HL-60/S4 (cell line): ENCODE results near the gene ABCG2.

Experiments used
- in situ Hi-C: fragments of 300-500 bp; cut with MboI; formaldehyde crosslinking; loops from 2 replicates; pipeline ENCODE4 v1.14.3; 2022; ENCODE audit warnings: low sequenced_read_pairs

The ABCG2 gene

DNA sequence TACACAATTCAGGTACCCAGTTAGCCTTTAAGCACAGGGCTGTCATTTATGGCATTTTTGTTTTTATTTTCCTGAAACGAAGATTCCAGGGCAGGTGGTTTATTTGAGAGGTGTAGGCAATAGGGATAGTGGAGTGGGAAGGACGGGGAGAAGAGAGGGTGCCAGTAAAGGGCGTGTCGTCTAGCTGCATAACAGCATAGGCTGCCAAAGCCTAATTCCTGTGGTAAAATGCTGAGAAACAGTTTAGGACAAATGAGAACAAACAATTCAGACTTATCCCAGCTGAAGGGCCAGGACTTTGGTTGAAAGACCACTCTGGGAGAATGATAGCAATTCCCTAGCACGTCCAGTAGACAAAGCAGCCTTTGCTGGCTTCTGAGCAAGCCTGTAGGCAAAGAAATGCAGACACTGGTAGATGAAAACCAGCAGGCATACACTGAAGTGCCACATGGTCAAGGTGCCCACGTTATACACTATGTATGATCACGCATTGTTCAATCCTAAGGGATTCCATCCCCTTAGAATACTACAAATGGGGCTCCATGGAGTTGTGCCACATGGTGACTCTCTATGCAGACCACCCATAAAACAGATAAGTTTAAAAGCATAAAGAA, 80.4 kb downstream of the ABCG2 start:
- in situ Hi-C loops, result no loop called here

DNA sequence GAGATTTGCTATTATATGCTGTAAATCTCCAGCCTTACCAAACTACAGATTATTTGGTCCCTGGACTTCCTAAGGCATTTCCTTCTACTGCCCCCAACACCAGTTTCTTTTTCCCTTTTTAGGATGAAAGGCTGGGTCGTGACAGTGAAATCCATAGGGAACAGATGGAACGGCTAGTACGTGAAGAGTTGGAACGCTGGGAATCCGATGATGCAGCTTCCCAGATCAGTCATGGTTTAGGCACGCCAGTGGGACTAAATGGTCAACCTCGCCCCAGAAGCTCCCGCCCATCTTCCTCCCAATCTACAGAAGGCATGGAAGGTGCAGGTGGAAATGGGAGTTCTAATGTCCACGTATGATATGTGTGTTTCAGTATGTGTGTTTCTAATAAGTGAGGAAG, 83.1 kb downstream of the ABCG2 start:
- in situ Hi-C loops, result no loop called here

DNA sequence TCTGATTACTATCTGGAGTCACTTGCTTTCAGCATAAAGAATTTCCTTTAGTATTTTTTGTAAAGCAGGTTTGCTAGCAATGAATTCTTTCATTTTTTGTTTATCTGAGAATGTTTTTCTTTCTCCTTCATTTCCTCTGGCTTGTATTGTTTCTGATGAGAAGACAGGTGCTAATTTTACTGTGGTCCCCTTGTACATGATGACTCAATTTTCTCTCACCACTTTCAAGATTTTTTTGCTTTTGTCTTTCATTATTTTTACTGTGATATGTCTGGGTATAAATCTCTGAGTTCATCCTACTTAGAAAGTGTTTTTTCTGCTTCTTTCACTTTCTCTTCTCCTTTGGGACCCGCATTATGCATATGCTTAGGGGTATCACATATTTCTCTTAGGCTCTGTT, 88.4 kb downstream of the ABCG2 start:
- in situ Hi-C loops, result no loop called here

DNA sequence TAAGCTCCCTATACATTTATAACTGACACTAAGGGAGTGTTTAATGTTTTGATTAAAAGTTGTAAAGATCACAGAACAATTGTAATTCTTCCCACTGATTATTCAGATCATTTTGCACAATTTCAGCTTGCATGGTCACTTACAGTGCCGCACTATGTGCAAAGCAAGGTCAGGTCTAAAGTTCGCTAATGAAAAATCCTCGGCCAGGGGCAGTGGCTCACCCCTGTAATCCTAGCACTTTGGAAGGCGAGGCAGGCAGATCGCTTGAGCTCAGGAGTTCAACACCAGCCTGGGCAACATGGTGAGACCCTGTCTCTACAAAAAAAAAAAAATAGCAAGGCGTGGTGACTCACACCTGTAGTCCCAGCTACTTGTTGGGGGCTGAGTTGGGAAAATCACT, 94.0 kb downstream of the ABCG2 start:
- in situ Hi-C loops, result no loop called here

DNA sequence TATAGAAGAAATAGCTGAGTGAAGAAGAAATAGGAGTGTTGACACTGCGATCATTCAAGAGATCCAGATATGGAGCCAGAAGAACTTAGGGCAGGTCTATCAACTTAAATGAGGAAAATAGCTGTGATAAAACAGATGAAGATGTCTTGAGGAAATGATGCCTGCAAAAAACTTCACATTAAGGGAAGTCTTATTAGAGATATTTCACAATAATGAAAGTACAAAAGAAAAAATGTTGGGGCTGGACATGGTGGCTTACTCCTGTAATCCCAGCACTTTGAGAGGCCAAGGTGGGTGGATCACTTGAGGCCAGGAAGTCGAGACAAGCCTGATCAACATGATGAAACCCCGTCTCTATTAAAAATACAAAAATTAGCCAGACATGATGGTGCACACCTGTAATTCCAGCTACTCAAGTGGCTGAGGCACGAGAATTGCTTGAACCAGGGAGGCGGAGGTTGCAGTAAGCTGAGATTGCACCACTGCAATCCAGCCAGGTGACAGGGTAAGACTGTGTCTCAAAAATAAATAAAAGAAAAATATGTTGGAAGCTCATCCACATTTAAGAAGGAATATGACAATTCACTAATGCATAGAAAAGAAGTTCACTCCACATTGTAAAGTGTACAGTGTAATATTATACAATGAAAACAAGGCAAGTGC, 94.7 kb downstream of the ABCG2 start:
- in situ Hi-C loops, result no loop called here

DNA sequence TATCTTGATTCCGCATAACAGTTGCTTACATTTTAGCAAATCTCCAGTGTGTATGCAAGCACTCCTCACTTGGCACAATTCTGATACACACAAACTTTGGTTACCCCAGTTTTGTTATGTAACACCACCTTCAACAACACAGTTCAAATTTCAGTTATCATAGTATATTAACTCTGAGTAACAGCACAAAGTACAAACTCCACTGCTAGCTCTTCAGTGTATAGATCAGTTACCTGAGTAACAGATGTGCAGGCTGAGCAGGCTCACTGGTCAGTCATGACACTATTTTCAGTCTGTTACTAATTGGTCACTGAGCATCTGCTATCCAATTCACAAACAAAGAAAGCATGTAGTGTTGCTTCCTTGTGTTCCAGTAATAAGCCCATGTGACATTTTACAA, 95.6 kb downstream of the ABCG2 start:
- in situ Hi-C loops, result no loop called here

DNA sequence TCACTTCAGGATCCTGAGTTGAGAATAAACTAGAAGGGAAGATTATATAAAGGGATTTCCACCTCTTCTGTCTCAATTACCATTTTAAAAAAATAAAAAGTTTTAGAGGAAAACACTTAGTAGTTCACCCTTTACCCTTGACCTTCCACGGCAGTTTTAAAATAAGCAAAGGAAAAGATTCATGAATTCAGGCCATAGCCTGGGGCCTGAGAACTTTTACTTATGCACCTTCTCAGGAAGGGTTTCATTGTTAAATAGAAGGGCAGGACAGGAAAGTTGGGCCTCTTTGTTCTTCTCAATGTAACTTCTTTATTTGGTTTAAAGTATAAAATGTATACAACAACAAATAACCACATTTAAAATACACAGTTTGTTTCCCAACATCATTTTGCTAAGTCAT, 96.1 kb downstream of the ABCG2 start:
- in situ Hi-C loops, result no loop called here

DNA sequence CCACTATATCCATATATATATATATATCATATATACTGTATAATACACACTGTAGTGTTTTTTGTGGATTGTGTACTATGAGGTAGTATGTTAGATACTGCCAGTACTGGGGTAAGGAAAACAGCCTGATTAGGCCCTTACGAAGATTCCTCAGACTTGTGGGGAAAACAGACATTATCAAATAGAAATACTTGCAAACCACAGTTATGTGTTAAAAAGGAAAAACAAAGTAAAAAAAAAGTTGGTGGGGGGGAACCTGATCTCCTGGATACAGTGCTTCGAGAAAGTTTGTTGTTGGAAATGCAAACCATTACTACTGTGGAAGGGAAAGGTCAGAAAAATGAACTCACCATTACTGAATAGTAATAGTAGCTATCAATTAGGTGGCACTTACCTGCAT, 98.0 kb downstream of the ABCG2 start:
- in situ Hi-C loops, result no loop called here

DNA sequence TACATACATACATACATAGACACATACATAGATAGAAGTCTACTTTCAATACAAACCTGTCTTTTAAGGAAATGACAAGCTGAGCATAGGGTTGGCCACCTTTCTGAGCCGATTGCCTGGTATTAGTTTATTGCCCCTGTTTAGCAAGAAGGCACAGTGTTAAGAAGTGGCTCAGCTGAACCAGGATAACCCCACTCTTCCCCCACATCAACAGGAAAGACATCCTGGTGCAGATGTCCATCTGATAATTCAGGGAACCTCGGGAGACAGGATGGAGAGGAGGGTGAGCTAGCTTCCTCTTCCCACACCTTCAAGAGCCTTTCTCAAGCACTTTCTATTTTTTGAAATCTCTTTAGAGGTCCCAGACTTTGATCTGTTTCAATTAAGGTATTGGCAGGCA, 98.7 kb downstream of the ABCG2 start:
- in situ Hi-C loops, result no loop called here

DNA sequence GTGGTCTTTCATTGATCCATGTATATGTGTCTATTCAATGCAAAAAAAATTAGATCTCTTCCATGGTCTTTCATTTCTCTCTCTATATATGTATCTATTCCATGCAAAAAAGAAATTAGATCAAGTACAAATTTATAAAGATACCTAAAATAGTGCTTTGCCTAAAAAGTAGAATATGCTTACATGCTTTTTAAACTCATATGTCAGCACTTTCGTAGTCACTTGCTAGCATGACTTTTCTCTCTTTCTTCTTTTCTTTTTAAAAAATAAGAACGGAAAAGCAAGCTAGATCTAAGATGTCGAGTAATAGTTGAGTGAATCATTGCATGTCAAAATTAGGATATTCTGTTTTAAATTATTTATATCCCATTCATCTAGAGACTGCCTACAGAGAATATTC, 100.1 kb downstream of the ABCG2 start:
- in situ Hi-C loops, result no loop called here

DNA sequence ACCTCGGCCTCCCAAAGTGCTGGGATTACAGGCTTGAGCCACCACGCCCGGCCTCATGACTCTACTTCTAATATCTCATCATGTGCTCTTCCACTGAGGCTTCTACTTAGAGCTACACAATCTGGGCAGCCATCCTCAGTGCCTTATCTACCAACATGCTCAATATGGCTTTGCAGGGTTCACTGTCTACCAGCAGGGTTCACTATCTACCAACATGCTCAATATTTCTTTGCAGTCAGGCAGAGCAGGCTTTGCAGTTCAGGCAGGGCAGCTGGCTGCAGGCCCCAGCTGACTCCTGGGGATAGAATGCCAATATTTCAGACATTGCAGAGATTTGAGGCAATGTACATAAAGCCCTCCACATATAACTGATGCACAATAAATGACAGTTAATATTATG, 103.5 kb downstream of the ABCG2 start:
- in situ Hi-C loops, result no loop called here

DNA sequence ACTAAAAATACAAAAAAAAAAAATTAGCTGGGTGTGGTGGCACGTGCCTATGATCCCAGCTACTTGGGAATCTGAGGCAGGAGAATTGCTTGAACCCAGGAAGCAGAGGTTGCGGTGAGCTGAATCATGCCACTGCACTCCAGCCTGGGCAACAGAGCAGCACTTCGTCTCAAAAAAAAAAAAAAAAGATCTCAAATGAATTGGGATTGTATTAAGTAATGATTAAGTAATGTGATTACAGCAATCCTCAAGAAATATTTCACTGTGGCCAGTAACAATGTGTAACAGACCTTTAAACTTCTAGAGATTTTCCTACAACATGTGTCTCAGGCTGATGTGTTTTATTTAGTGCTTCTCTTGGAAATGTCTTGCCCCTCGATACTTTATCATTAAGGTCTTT, 104.2 kb downstream of the ABCG2 start:
- in situ Hi-C loops, result no loop called here

DNA sequence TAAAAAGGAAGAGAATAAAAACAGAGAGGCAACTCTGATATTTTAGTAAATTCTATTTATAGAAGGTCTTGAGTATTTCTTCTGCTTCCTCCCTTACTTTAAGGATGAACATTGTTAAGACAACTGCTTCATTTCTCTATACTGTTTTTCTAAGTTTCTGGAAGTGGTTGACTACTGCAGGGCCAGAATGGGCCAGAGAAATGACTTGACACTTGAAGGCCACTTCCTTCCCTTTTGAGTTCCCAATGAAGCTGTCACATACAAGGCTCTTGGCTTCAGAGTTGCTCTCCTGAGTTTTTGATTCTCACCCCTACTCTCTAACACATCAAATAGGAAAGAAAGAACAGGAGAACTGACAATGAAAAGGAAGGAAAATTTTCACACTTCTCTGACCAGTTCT, 113.4 kb downstream of the ABCG2 start:
- in situ Hi-C loops, result no loop called here

DNA sequence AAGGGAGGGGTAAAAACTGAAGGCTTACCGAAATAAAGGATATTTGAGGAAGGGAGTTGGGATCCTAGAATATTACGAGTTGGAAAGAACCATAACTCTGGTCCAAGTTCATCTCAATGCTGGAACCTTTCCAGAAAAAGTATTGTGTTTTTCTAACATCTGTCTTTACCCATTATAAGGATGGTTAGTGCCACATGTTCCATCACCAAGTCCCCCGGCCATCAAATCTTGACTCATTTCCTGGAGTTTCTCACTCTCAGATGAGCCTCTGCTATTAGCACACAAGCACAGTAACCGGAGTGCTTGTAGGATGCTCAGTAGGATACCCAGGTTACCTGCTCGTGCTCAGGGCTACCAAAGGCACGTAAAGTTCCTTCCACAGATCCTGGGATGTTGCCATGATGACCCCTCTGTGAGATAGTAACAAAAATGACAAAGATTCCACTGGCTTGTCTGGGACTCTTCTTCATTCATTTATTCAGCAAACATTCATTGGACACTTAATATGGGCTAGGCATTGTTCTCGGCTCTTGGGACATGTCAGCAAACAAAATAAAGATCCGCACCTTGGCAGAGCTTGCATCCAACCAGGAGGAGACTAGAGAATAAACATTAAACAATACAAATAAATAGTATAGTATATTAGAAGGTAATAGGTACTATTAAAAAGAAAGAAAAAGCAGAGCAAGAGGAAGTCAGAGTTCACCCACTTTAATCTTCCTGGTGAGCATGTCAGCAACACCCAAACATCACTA, 114.7 kb downstream of the ABCG2 start:
- in situ Hi-C loops, result no loop called here

DNA sequence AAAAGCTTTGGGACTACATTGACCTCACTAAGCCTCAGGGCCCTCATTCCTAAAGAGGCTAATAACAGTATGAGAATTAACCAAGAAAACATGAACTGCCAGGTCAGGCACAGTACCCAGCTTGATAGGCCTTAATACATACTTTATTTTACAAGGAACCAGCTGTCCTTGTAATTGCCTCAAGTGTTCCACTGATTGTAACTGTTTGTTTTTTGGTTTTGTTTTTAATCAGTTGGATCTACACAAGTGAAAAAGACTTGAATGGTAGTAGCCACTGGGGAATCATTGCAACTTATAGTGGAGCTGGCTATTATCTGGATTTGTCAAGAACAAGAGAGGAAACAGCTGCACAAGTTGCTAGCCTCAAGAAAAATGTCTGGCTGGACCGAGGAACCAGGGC, 115.4 kb downstream of the ABCG2 start:
- in situ Hi-C loops, result no loop called here

DNA sequence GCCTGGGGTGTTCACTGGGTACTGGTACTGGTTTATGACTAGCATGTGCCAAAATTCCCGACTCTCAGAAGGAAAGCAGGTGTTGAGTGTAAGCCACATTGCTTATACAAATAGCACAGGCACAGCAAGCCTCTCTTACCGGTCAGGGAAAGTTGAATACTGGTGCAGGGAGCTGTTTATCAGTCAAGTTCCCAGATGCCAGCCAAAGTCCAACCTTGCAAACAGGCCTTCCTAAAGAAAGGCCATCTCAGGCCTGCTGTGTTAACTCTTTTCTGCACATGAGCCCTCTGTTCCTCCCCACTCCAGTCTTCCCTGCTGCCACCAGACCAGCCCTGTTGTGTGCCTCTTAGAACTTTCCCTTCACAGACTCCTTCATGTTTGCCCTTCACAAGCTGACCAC, 116.8 kb downstream of the ABCG2 start:
- in situ Hi-C loops, result no loop called here

DNA sequence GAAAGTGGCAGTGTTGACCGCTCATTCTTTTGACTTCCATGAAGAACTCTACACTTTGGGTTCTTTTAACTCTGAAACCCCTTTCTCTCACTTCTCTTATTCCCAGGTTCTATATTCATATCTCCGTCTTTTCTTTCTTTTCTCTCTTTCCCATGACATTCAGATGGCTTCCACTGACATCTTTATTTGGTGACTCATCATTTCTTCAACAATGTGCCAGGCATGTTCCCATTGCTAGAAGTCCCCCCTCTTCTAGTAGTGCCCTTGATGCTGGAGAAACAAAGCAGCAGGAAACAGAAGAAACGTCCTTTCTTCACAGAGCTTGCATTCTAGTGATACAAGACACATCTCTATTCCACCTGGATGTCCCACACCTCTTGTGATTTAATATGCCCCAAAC, 117.7 kb downstream of the ABCG2 start:
- in situ Hi-C loops, result no loop called here
